ENCODE measurements around the gene TAOK3. TPM values are rescaled to one million over a fixed set of nuclear protein-coding genes. Genes with fewer than 3 reads are reported as not detected.

Gene TAOK3
- total RNA-seq, 1 experiment from 2014 or later = 55.8 TPM

DNA sequence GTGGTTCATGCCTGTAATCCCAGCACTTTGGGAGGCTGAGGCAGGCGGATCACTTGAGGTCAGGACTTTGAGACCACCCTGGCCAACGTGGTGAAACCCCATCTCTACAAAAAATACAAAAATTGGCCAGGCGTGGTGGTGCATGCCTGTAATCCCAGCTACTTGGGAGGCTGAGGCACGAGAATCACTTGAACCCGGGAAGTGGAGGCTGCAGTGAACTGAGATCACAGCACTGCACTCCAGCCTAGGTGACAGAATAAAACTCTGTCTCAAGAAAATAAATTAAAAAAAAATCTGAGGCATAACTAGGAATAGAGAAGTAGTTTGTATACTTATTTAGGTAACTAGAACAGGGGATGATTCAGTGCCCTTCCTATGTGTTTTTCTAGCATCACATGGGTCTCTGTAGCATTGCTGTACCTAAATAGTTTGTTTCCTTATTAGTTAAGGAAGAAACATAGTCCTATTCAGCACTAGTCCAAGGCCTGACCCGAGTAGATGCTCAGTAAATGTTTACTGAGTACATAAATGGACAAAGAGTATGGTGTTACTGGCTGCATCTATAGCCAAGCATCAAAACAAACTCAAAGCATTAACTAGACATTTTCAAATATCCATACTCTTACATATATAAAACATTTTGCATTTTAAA is 21.7 kb downstream of the TAOK3 start:
- no peaks in the 10 kb centered on the region for H3K36me3 ChIP-seq (ENCODE audit: low read depth)
- no TSS peak for BruUV-seq (replicated peaks)
- H3K4me1 ChIP-seq (replicated peaks; ENCODE audit: insufficient read depth) = peaks cover 7% of the 10 kb centered on the region
- TF ChIP-seq, protein P1, sequence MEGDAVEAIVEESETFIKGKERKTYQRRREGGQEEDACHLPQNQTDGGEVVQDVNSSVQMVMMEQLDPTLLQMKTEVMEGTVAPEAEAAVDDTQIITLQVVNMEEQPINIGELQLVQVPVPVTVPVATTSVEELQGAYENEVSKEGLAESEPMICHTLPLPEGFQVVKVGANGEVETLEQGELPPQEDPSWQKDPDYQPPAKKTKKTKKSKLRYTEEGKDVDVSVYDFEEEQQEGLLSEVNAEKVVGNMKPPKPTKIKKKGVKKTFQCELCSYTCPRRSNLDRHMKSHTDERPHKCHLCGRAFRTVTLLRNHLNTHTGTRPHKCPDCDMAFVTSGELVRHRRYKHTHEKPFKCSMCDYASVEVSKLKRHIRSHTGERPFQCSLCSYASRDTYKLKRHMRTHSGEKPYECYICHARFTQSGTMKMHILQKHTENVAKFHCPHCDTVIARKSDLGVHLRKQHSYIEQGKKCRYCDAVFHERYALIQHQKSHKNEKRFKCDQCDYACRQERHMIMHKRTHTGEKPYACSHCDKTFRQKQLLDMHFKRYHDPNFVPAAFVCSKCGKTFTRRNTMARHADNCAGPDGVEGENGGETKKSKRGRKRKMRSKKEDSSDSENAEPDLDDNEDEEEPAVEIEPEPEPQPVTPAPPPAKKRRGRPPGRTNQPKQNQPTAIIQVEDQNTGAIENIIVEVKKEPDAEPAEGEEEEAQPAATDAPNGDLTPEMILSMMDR (conservative IDR thresholded peaks at IDR 0.05) = no peak
- no peak for TF ChIP-seq EZH2 (IDR thresholded peaks at IDR 0.05; ENCODE audit: low read depth)
- peaks cover 3% of the 10 kb centered on the region; the same call in 1 of the 2 replicates for H3F3A ChIP-seq (ENCODE audit: insufficient read depth, low read depth)
- H3K27ac ChIP-seq = no peak overlapping the region
- H3K9me3 ChIP-seq (ENCODE audit: insufficient read depth, low read depth) = no peaks in the 10 kb centered on the region
- H2AFZ ChIP-seq = no peak overlapping the region
- intact Hi-C loops (cut with micrococcal nuclease; ENCODE audit: unreplicated experiment) = no loop called here
- H3K9me2 ChIP-seq (ENCODE audit: insufficient read depth) = no peaks in the 10 kb centered on the region
- no peaks in the 10 kb centered on the region for H4K20me1 ChIP-seq (ENCODE audit: insufficient read depth)
- ChIA-PET CTCF (no interaction called here), POLR2A (ENCODE audit: unreplicated experiment) (no interaction called here)
- no peaks in the 10 kb centered on the region for H3K27me3 ChIP-seq (ENCODE audit: insufficient read depth, low read depth)
- H3K79me2 ChIP-seq (ENCODE audit: low read depth) = peaks cover 51% of the 10 kb centered on the region
- no peak overlapping the region for H3K4me2 ChIP-seq
- DNase-seq = no peak
- H3K4me3 ChIP-seq = no peak overlapping the region

DNA sequence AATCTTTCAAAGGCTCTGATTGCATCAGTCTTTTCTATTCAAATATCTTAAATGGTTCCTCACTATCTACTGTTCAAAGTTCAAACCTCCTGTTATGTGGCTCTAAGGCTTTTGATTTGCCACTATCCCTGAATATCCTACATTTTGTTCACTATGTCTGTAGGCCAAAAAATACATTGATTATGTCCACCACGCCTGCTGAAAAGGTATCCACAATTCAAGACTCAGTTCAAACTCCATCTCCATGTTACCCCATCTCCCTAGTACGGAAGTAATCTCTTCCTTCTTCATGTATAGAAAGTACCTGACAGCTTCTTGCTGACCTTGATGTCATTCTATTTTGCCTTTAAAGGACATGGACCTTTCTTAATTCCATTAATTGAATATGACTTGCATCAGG is 24.8 kb downstream of the TAOK3 start:
- BruUV-seq (replicated peaks) = no TSS peak
- CTCF ChIA-PET = no interaction called here
- peaks cover 20% of the 10 kb centered on the region for H3K79me2 ChIP-seq (ENCODE audit: low read depth)
- H3K9me2 ChIP-seq (ENCODE audit: insufficient read depth) = no peaks in the 10 kb centered on the region
- H3K4me2 ChIP-seq = no peak overlapping the region
- TF ChIP-seq EZH2 (IDR thresholded peaks at IDR 0.05; ENCODE audit: low read depth) = no peak
- TF ChIP-seq, protein P1 (conservative IDR thresholded peaks at IDR 0.05) = no peak
- H3K36me3 ChIP-seq (ENCODE audit: low read depth) = no peaks in the 10 kb centered on the region
- no peak for DNase-seq
- H2AFZ ChIP-seq = no peak overlapping the region
- intact Hi-C loops (cut with micrococcal nuclease; ENCODE audit: unreplicated experiment) = no loop called here
- H3K27ac ChIP-seq = no peak overlapping the region
- POLR2A ChIA-PET (ENCODE audit: unreplicated experiment) = no interaction called here
- H3K4me3 ChIP-seq = no peak overlapping the region
- no peaks in the 10 kb centered on the region; the same call in 1 of the 2 replicates for H3K9me3 ChIP-seq (ENCODE audit: insufficient read depth, low read depth)
- H3K4me1 ChIP-seq (replicated peaks; ENCODE audit: insufficient read depth) = no peaks in the 10 kb centered on the region
- H3K27me3 ChIP-seq (ENCODE audit: insufficient read depth, low read depth) = no peaks in the 10 kb centered on the region
- no peaks in the 10 kb centered on the region for H3F3A ChIP-seq (ENCODE audit: insufficient read depth, low read depth)
- H4K20me1 ChIP-seq (ENCODE audit: insufficient read depth) = no peaks in the 10 kb centered on the region

DNA sequence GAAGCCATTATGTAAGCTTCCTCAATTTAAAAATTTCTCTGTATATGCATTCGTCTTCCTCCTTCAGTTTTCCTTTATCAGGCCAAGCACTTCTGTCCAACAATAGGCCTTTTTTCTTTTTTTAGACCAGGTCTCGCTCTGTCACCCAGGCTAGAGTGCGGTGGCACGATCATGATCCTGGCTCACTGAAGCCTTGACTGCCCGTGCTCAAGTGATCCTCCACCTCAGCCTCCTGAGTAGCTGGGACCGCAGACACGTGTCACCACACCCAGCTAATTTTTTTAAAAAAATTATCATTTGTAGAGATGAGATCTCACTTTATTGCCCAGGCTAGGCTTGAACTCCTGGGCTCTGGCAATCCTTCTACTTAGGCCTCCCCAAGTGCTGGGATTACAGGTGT is 25.8 kb downstream of the TAOK3 start:
- TF ChIP-seq, protein P1 (conservative IDR thresholded peaks at IDR 0.05) = no peak
- ChIA-PET CTCF (no interaction called here), POLR2A (ENCODE audit: unreplicated experiment) (interaction anchor here (0.6 kb wide), 1 partner anchor 39 kb away, joined by 4 read pairs; no protein-coding TSS in a partner anchor)
- Histone ChIP-seq H3K4me1 (replicated peaks; ENCODE audit: insufficient read depth) (no peaks in the 10 kb centered on the region), H3K79me2 (ENCODE audit: low read depth) (peaks cover 11% of the 10 kb centered on the region), H3K27me3 (ENCODE audit: insufficient read depth, low read depth) (no peaks in the 10 kb centered on the region), H3K36me3 (ENCODE audit: low read depth) (no peaks in the 10 kb centered on the region), H3K4me2 (no peak overlapping the region), H2AFZ (no peak overlapping the region), H3K27ac (no peak overlapping the region), H4K20me1 (ENCODE audit: insufficient read depth) (no peaks in the 10 kb centered on the region), H3F3A (ENCODE audit: insufficient read depth, low read depth) (no peaks in the 10 kb centered on the region), H3K9me3 (ENCODE audit: insufficient read depth, low read depth) (no peaks in the 10 kb centered on the region; the same call in 1 of the 2 replicates), H3K4me3 (no peak overlapping the region), H3K9me2 (ENCODE audit: insufficient read depth) (no peaks in the 10 kb centered on the region)
- no TSS peak for BruUV-seq (replicated peaks)
- intact Hi-C loops (cut with micrococcal nuclease; ENCODE audit: unreplicated experiment) = no loop called here
- DNase-seq = no peak
